NCI-H146 treated with DMSO at 0.1 percent for 48 hours (cell line): ENCODE data around the gene NLRP9.

Experiments
- DNase-seq: peaks from one replicate; lab custom pipeline; 2025; ENCODE audit not compliant: unreplicated experiment; lab: John Stamatoyannopoulos, UW

NLRP9 gene

GRCh38 chr19:55674841-55675660, 63.2 kb downstream of the NLRP9 start, which contains the start of gene EPN1:
Gene EPN1 (plus strand): TSS chr19:55675226. CDS start chr19:55678628, 3,402 bp downstream.
- DNase-seq, result peak; percentile 92

GRCh38 chr19:55674459-55674840, 63.8 kb downstream of the NLRP9 start:
- no peak for DNase-seq

DNA sequence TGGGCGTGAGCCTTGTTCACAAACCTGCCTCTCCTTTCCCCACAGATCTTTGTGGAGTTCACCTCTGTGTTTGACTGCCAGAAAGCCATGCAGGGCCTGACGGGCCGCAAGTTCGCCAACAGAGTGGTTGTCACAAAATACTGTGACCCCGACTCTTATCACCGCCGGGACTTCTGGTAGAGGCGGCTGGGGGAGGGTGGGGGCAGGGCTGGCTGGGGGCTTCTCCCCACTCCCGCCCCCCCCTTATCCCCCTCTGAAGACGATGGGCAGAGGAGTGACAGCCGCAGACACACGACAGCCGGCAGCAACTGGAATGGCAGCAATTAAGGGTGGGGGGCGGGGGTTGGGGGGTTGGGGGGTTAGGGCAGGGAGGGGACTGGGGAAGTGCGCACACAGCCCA, 64.3 kb downstream of the NLRP9 start:
- DNase-seq, result no peak

DNA sequence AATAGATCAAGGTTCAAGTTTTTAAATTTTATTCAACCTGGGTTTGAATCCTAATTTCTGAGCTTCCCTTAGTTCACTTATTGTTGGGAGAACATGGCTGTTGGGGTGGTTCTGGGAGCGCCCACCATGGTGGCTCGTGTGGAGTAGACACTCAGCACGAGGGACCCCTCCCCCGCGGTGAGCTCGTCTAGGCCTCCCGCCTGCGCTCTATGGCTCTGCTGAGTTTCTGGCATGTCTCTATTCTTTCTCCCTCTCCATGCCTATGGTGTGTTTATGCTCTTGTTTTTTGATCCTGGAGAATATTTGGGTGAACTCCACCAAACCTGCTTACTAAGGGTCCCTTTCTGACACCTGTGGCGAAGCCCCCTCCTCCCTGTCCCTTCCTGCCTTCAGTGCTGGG, 64.7 kb downstream of the NLRP9 start:
- no peak for DNase-seq

DNA sequence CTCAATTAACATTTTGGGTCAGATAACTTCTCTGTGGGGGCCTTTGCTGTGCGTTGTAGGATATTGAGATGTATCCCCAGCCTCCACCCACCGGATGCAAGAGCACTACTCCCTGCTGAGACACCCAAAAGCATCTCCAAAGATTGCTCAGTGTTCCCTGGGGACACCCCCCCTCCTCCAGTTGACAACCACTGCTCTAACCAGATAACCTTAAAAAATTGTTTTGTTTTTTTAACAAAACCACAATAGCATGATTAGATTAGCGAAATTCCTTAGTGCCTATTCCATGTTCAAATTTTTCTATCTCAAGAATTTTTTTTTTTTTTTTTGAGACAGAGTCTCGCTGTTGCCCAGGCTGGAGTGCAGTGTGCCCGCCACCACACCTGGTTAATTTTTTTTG, 65.8 kb downstream of the NLRP9 start:
- DNase-seq, result no peak

DNA sequence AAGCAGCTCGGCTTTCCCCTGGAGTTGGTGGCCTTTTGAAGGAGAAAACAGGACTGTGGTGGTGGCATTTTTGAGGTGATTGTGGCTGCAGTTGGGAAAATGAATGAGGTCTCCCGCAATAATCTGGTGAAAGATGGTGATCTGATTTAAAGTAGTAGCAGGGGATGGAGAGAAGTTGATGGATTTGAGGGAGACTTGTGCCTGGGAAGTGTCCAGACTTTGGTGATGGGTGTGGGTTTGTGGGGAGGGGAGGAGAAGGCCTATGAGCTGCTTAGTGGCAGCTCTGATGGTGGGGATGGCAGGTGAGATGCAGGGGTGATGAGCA, 67.2 kb downstream of the NLRP9 start:
- no peak for DNase-seq

DNA sequence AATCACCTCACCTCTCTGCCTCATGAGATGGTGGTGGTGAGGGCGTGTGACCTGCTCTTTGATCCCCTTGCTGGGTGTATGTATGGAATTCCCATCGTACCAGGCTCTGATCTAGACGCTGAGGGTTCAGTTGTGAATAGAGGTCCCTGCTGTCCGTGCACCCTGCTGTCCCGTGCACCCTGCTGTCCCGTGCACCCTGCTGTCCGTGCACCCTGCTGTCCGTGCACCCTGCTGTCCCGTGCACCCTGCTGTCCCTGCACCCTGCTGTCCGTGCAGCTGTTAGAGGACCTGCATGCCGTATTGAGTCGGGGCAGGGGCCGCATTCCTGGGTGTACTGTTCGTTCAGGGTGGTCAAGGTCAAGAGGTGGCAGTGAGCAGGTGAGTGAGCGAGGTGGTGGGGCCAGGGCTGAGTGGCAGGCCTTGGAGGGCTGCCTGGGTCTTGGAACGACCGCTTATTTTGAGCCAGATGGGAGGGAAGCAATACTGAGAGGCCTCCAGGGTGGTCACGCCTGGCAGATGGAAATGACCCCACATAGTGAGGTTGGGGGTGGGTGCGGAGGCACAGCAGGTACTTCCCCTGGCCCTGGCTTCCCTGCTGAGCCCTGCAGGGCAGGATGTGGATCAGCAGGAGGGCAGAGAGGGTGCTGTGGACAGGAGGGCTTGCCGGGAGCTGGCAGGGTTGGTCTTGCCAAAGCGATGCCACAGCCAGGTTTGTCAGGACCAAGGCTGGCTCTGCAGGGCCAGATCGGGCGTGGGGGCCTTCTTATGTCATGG, 67.7 kb downstream of the NLRP9 start:
- DNase-seq, result peak; percentile 46

DNA sequence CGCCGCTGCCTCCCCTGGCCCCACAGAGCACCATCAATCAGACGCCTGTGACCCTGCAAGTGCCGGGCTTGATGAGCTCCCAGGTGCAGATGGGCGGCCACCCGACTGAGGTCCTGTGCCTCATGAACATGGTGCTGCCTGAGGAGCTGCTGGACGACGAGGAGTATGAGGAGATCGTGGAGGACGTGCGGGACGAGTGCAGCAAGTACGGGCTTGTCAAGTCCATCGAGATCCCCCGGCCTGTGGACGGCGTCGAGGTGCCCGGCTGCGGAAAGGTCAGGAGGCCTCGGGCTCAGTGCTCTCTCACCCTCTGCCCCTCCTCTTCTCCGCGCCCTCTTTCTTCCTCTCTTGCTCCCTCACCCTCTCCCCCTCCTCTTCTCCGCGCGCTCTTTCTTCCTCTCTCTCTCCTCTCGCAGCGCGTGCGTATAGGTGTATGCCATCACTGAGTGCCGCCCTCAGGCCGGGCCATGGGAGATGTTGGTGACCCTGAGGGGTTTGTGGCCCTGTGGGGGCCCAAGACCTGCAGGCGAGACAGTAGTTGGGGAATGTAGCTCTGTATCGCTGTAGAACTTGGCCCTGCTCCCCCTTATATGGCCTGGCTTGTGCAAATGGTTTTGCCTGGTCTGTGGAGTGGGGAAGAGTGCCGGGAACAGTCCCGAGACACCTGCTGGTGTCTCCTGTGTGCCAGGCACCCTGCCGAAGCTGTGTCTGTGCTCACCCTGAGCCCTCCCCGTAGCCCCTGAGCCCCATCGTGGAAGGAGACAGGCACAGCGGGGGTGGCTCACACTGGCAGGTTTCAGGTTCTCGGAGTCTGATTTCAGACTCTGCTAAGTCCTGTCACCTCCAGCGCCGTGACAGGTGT, 68.6 kb downstream of the NLRP9 start:
- no peak for DNase-seq

GRCh38 chr19:55668603-55669348, 69.4 kb downstream of the NLRP9 start:
- DNase-seq, result no peak

DNA sequence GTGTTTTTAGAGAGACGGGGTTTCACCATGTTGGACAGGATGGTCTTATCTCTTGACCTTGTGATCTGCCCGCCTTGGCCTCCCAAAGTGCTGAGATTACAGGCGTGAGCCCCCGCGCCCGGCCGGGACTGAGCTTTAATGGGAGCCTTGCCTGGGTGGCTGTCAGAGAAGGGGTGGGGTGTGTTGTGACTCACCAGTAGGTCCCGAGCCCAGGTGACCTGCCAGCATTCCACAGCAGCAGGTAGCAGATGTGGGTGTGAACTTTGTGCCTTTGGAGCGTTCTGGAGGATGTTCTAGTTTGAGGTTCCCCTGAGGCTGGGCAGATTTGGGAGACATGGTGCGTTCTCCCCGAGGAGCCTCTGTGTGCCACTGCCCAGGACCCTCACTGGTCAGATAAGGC, 70.2 kb downstream of the NLRP9 start:
- DNase-seq, result no peak

DNA sequence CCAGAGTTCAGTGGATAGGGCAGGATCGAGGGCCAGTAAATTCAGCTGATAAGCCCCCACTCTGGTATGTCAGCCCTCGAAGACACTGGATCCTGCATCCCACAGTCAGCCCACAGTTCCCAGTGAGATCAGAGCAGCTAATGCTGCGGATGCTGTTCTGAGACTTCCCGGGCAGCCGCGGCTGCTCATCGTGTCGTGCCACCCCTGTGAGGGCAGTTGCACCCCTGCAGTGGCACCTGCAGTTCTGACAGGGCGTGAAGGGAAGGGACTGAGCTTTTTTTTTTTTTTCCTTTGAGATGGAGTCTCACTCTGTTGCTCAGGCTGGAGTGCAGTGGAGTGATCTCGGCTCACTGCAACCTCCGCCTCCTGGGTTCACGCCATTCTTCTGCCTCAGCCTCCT, 70.7 kb downstream of the NLRP9 start:
- DNase-seq, result no peak

DNA sequence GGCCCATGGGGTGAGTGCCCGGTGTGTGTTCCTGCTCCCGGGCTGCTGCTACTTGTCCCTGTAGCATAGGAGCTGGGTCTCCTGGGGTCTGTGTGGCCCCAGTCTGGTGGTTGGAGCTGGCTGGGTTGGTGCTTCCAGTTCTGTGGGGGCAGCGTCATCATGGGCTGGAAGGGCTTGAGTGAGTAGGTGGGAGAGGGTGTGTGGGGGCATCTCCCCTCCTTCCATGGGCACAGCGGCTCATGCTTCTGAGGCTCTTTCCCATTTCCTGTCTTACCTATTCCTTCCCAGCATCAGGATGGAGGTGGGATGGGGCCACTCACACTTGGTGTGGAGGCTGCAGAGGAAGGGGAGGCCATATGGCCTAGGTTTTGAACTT, 71.2 kb downstream of the NLRP9 start:
- no peak for DNase-seq

DNA sequence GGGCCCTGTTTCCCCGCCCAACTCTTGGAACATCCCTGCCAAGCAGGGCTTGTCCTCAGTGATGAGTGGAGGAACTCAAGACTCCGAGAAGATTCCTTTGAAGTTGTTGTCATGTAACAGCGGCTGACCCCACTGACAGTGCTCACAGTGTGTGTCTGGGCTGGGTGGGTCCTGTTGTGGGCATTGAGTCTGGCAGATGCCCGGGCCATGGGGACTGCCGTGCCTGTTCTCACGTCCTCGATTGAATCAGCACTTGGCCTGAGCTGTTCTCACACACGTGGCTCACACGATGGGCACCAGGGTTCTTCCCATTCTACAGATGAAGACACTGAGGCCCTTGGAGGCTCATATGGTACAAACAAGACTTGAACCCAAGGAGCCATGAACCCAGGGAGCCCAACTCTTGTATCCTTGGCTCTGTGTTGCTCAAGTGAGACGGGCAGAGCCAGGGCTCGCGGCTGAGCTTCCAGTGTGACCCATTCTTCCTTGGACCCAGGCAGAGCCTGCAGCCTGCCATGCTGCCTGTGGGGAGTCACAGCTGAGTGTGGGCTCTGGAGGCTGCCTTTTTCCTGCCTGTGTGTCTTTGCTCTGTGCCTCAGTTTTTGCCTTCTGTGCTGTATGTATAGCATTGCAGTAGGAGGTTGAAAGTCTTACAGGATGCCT, 71.7 kb downstream of the NLRP9 start:
- DNase-seq, result no peak

DNA sequence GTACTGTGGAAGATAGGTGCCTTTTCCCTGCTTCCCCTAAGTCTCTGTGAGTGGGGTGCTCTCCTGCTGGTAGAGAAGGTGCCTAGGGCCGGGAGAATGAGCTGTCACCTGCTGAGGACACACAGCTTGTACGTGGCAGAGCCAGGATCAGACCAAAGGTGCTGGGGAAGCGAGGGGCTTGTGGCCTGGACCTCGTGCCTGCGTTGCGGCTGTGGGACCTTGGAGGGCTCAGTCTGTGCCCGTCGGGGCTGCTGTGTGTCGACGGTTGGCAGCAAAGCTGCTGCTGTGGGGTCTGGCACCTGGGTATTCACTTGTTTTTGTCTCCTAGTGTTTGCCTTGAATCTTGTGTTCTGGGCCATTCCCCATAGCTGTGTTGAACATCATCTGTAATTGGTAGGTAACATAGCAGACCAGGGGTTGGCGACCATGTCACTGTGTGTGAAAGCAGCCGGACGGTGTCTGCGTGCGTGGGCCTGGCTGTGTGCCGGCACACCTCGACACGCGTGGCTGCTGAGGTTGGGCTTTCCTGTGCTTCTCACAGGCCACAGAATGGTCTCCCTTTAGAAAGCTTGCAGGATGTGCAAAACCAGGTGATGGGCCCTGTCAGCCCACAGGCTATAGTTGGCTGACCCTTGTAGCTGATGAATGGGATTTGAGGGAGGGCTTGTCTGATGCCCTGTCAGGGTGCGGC, 74.2 kb downstream of the NLRP9 start:
- DNase-seq, result no peak

GRCh38 chr19:55661826-55662225, 76.4 kb downstream of the NLRP9 start:
- no peak for DNase-seq

- no peak for DNase-seq
Measured at GRCh38 chr19:55660991-55661390, 77.2 kb downstream of the NLRP9 start.

- DNase-seq, result no peak
Measured at GRCh38 chr19:55660404-55660803, 77.8 kb downstream of the NLRP9 start.

DNA sequence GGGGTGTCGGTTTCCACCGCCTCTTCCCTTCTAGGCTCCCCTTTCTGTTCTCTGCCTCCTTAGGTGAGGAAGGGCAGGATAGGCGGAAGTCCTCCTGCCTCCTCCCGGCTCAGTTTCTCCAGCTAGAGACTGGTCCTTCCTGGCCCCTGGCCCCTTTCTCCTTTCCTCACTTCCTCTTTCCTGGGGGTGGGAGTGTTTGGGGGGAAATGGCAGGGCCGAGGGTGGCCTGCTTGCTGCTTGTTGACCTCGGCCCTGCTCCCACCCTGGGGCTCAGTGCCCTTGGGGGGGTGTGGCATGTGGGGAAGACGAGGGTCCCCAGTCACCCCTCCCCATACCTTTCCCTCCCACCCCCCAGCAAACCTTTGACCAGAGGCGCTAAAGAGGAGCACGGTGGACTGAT, 78.4 kb downstream of the NLRP9 start:
- no peak for DNase-seq

DNA sequence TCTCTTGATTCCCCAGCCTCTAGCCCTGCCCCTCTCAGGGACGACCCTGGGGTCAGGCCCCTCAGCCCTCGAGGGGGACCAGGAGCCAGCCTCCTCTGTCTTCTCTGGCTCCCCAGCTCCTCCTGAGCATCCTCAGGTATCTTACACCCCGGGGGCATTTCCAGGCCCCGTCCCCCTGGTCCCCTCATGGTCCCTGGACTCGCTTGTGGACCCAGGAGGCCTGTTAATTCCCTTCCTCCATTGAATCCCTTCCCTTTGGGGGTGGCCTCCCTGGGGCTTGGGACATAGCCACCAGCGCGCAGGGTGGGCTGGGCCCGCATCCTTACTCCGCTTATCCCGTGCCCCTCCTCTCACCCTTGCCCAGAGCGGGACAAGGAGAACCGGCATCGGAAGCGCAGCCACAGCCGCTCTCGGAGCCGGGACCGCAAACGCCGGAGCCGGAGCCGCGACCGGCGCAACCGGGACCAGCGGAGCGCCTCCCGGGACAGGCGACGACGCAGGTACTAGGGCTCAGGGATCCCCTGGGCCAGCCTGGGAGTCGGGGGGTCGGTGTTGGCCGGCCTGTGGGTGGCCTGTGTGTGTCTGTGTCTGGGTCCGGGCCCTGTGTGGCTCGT, 79.2 kb downstream of the NLRP9 start:
- no peak for DNase-seq
